A673 (cell line): ENCODE measurements around the gene PCBP3.

ENCODE experiments used
- CTCF ChIP-seq: fragments of 300-800, 200-600 bp; sonication (generic); conservative IDR thresholded peaks from 2 replicates; pipeline ENCODE4 v1.5.1; 2017; ENCODE audit warnings: low read depth, mild to moderate bottlenecking, antibody characterized with exemption, low read length, moderate library complexity, mixed read lengths
- EZH2 ChIP-seq: fragments of 200-600 bp; sonication (generic); IDR thresholded peaks from 2 replicates; pipeline ENCODE4 v1.6.1; 2017; ENCODE audit warnings: borderline replicate concordance, low read depth, mild to moderate bottlenecking, mixed read lengths, antibody characterized with exemption, low read length; ENCODE audit not compliant: poor library complexity, severe bottlenecking

GRCh38 chr21:45719177-45719802 lies 75.8 kb downstream of the PCBP3 start:
- TF ChIP-seq CTCF (no peak), EZH2 (no peak)
